GM21825 (cell line): ENCODE data around the gene PSMC5.

Experiments used
- ATAC-seq: cut with Tn5 transposase; IDR thresholded peaks from one replicate; pipeline ENCODE4 v1.9.1; 2021; ENCODE audit warnings: mild to moderate bottlenecking, moderate library complexity; ENCODE audit not compliant: unreplicated experiment

The PSMC5 gene

DNA sequence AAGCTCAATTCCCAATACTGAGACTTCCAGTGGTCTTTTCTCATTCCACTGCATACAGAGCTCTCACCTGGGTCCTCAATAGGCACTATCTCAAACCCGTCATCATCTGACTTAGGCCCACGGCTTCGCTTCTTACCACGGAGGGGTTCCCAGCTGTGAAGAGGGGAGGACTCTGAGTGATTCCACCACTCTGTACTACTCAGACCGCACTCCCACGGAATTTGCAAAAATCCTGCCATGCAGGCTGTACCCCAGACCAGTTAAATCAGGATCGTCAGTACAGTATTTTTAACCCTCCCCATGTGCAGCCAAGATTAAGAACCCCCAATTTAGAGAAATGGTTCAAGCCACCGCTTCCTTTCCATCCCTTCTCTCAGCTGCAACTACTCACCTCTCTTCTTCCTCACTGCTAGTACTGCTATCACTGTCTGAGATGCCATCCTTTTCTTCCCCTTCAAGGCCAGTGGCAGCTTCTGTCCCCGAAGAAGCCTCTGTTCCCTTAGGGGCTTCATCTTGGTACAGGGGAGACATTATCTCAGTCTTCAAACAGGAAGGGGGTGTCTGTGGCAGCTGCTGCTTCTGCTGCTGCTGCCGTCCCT is 6.2 kb upstream of the PSMC5 start:
- ATAC-seq: no peak

DNA sequence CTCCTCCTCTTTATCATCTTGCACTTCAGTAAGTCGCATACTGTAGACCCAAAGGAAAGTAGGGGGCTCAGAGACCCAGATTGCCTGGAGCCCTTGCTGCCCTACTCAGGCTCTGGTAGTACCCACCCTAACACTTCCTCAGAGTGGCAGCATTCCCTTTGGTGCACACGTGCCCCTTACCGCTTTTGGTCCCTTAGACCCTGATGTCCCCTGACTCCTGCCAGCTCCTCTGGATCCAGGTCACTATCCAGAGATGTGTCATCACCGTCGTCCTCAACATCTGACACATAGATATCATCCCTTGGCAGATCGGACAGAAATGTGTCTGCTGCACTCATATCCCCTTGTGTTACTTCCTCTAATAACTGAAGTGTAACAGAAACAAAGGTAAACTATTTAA is 5.4 kb upstream of the PSMC5 start:
- no peak for ATAC-seq

- no peak for ATAC-seq
Measured at GRCh38 chr17:63822537-63822936, 4.7 kb upstream of the PSMC5 start.

DNA sequence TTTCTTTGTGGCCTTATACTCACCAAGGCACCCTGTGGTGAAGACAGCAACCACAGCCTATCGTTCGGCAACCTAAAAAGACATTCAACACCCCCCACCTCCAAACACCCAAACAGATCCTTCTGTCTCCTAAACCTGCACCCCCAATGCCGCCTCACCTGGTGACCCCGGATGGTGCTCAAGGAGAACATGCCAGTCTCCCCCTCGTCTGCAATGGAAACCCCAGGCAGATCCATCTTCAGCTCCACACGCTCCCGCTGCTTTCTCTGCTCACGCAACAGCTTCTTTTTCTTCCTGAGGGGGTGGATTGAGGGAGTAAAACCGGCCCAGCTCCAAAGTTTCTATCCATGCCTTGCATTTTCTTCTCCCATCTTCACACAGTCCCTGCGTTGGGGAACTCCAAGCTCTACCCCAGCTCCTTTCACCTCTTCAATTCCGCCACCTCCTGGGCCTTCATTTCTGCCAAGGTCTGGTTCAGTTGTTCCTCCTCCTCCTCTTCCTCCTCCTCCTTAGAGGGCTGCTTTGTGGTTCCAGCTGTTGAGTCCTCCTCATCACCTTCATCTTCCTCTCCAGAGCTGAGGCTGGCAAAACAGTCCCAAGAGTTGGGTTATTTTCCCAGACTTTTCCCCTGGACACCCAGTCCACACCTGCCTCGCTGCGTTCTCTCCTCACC is 3.4 kb upstream of the PSMC5 start:
- ATAC-seq: no peak

DNA sequence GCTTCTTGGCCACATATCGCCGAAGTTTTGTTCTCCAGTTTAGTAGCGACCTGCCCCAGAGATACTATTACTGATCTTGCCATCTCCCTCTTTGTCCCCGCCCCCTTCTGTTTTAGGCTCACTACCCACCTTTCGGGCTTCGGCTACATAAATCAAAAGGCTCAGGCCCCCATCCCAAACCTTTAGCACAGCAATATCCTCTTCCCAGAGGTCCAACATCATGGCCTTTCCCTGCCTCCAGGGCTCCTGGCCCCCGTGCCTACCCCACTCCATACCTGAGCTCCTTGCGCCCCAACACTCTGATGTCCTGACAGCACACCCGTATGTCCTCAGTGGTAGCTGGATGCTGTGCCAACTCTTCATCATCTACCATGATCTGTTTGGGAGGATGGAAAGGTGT is 2.9 kb upstream of the PSMC5 start:
- ATAC-seq: no peak

- ATAC-seq: no peak
Measured at GRCh38 chr17:63826468-63827001, 696 bp upstream of the PSMC5 start.

GRCh38 chr17:63827801-63828221 is 580 bp downstream of the PSMC5 start:
- no peak for ATAC-seq

GRCh38 chr17:63828936-63829335 is 1.7 kb downstream of the PSMC5 start:
- no peak for ATAC-seq

- no peak for ATAC-seq
Measured at GRCh38 chr17:63830278-63830677, 3.0 kb downstream of the PSMC5 start.

DNA sequence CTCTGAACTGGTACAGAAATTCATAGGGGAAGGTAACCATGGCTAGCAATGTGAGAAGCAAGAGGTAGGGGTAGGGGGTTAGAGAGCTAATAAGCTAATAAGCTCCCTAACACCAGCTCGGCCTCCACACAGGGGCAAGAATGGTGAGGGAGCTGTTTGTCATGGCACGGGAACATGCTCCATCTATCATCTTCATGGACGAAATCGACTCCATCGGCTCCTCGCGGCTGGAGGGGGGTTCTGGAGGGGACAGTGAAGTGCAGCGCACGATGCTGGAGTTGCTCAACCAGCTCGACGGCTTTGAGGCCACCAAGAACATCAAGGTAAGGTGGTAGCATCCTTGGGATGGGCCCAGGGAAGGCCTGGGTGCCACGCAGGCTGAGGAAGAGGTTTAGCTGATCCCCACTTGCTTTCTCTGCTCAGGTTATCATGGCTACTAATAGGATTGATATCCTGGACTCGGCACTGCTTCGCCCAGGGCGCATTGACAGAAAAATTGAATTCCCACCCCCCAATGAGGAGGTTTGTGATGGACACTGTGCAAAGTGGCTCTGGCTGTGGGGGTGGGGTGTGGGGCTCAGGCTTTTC is 3.8 kb downstream of the PSMC5 start:
- ATAC-seq: no peak

DNA sequence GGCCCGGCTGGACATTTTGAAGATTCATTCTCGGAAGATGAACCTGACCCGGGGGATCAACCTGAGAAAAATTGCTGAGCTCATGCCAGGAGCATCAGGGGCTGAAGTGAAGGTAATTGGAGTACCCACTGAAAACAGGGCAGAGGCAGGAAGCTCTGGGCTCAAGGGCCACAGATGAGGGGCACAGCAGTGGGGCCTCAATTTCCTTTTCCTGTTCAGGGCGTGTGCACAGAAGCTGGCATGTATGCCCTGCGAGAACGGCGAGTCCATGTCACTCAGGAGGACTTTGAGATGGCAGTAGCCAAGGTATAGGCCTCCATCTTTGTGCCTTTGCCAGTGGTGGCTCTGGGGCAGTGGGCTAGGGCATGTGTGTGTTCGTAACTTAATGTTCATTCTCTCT is 4.3 kb downstream of the PSMC5 start:
- ATAC-seq: no peak

- no peak for ATAC-seq
Measured at GRCh38 chr17:63832014-63832413, 4.8 kb downstream of the PSMC5 start.

- no peak for ATAC-seq
Measured at GRCh38 chr17:63832455-63832854, 5.2 kb downstream of the PSMC5 start.

DNA sequence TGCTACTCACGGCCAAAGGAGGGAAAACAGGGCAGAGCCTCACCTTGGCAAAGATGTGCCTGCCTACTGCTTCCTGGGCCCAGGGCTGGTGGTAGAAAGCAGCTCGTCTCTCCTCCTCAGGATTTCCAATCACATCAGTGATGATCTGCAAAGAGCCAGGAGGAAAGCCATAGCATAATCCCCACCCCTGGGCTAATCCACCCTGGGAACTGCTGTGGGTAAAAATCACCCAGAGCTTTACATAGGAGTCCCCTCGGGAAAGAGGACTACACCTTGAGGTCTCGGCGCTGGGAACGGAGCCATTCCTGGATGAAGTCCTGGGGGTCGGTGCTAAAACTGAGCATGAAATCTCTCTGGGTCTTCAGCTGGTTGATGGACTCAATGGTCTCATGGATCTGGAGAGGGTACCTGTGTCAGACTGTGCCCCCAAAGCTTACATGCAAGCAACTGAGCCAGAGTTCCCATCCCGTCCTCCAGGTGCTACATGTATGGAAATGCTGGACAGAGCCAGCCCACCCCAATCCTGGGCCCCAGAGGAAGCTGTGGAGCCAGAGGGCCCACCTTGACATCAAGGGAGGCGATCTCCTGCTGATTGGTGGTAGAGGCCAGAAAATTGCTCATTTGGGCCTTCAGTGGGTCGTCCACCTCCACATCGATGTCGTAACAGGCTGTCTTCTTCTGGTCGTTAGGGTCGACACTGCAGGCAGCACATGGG is 6.0 kb downstream of the PSMC5 start:
- no peak for ATAC-seq

- ATAC-seq: no peak
Measured at GRCh38 chr17:63833741-63834373, 6.6 kb downstream of the PSMC5 start.

DNA sequence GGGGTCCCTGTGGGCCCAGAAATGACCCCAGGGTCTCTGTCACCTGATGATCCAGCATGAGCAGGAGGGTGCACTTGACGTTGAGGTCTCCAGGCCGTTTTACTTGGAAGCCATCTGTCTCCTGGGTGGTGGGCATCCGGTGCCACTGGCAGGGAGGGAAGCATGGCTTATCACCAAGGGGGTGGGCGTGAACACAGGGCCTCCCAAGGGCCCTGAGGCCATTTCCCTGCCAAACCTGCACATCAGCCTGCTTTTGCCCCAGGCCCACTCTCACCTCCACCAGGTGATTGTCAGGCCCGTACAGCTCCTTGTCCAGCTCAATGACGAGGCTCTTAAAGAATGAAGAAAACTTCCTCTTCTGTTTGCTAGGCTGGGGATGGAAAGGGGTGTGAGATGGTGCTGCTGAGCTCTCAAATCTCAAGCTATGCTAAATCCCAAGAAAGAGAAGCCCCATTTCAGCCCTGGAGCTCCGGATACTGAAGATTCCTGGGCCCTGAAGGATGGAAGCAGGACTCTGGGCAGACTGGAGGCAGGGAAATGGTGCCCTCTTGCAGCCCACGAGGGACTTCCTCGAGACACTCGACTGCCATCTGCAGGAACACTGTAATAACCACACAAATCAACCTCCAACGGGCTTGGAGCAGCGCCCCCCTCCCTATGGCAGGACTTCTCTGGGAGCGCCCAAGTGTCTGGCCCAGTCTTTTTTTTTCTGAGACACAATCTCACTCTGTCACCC is 7.4 kb downstream of the PSMC5 start:
- ATAC-seq: no peak

- no peak for ATAC-seq
Measured at GRCh38 chr17:63835167-63835720, 8.0 kb downstream of the PSMC5 start.

- ATAC-seq: no peak
Measured at GRCh38 chr17:63836811-63837210, 9.6 kb downstream of the PSMC5 start.

DNA sequence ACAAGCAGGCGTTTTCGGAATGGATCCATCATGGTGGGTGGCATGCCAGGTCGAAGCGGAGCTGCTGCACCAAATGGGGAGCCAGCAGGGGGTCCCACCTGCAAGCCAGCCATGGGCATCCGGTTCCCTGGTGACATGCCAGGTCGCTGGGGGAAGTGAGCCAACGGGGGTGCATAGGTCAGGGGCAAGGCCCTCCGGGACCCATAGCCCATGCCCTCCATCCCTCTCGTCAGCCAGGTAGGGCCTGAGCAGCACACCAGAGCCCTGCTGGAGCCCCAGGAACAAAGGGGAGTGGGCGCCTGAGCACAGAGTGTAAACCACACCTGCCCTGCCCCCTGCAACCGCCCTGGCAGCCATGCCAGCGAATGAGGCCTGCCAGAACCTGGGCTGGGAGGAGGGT is 10.2 kb downstream of the PSMC5 start:
- no peak for ATAC-seq

DNA sequence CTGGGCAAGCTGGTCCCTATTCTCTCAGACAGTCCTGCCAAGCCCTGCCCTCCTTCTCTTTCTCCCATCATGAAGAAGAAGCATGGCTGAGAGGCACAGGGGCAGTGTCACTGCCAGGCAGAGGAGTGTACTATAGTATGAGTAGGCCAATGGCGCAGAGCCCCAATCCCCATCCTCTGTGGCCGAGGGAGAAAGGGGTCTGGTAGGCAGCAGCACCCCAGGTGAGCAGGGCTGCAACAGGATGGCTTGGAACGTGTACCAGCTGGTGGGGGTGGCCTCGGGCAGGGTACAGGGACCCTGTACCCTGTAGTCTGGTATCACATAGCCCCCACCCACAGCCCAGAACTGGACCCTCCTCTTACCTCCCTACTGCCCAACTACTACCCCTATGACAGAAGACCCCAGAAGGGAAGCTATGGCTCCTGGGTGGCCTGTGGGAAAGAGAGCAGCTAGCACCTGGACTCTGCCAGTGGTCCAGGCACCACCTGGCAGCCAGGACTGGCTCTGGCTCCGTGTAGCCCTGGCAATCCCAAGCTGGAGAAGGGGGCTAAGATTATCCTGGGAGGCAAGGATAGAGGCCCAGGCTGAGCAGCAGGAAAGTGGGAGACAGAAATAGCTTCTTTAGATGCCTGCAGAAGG is 10.8 kb downstream of the PSMC5 start:
- ATAC-seq: no peak
